Activated CD8-positive, alpha-beta memory T cell treated with anti-CD3 and anti-CD28 coated beads for 24 hours (primary cell): Measurements from ENCODE around the gene FH.

ENCODE experiments used
- DNase-seq: peaks from one replicate; pipeline ENCODE4 v3.0.0-alpha.2; 2020

Gene FH

DNA sequence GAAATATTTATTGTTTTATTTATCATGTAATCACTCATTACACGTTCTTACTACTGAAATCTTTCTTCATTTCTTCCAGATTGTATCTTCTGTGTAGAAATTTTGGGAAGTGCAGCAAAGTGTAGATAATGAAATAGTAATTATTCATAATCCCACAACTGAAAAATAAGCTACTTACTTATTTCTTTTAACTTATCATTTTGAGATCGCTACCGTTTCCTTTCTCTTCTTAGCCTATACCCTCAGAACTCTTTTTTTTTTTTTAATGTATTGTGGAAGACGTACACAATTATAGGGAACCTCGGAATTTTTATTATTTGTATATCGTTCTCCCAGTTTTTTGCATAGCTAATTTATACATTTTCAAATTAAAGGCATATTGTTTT is 518 bp upstream of the FH start:
- DNase-seq, result no peak

DNA sequence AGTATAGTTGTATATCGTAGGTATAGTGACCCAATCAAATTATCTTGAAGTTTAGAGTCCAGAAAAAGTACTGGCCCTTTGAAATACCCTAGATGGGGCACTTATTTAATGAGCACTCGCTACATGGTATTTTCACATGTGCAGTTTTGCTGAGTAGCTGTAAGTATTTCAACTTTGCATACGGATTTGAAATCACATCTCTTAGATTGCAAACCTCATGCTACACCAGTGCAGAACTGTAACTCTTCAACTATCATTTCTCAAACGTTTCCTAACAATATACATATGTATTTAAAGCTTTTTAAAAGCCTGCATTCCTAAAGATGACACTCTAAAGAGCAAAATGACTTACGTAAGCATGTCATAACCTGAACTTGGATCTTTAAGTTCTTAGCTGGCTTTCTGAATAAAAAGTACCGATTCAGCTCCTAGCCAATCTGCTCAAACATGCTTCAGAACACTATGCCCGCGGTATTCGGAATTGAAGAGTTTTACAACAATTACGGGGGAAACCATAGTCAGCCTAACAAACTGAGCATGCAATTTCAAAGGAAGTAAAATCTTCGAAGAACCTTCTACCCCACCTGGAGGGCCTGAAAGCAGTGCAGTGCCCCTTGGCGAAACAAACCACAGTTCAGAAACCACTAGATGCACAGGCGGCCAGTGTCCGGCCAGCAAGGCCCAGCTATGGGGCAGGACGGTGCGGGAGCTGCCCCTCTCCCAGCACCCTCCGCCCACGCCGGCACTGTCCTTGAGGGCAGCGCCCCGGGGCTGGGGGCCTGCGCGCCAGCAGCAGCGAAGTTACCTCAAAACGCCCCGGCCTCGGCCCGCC is 863 bp downstream of the FH start:
- DNase-seq, result no peak

DNA sequence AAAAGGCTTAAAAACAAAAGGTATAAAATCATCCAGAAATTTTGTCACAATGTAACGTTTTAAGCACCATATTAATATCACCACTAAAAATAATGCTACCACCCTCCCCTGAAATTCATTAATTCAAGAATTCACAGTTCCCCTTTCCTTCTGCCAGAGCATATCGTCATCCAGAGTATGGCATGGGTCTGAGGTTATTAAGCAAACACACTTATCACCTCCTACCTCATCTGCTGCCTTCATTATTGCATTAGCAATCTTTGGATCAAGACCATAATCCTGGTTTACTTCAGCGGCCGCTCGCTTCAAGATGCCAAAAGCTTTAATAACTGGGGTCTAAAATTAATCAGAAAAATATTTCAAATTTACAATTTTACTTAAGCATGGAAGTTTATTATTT is 6.2 kb downstream of the FH start:
- DNase-seq, result no peak

DNA sequence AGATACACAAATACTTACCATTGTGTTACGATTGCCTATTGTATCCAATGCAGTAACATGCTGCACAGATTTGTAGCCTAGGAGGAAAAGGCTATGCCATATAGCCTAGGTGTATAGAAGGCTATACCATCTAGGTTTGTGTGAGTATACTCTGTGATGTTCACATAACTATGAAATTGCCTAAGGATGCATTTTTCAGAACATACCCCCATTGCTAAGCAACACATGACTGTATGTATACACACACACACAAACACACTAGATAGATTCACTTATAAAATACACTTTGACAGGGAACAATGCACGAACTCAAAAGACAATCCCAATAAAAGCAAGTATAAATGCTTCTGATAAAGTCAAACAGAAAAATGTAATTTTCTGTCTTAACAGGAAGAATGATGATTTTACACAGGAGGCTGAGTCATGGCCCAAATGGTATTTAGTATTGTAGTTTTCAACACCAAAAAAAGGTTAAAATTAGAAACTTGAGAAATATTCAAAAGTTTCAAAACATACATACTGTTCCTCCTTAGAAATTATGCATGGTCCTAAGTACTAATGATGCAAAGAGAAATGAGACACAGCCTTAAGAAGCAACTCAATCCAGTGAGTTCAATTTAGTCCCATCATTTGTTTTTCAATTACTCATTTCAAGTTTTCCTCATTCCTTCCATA is 12.2 kb downstream of the FH start:
- no peak for DNase-seq

- no peak for DNase-seq
Measured at GRCh38 chr1:241503444-241503843, 16.1 kb downstream of the FH start.

DNA sequence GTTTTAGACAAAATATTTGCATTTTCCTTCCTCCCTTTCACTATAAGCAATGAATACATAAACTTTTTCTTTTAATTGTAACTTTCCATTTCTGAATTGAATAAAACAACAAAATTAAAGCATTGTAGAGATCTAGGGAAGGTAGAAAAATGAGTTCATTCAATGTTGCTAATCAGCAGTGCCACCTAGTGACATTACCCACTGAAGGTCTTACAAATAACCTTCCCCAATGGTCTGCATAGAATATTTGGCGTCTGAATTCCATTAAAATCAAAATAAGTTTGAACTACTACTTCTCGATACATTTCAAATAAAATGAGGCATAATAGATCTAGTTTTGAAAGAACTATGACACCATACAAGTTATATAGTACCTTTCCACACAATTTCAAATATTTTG is 19.6 kb downstream of the FH start:
- no peak for DNase-seq

DNA sequence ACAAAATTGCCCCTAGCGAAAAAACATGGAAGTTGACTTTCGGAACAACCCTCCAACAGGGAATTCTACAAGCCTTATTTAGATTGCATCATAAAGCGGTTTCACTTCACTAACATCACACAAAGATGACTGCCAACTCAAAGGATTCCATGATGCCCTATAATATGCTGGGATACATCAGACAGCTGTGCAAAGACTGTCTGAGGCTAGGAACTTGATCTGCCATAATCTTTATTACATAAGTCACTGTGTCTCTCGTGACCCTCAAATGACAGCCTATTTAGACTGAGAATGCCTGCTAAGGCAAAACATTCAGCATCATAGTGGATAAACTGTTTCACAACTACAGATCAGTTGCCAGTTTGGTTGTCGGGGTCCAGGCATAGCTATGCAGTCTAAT is 23.8 kb downstream of the FH start:
- DNase-seq, result no peak

DNA sequence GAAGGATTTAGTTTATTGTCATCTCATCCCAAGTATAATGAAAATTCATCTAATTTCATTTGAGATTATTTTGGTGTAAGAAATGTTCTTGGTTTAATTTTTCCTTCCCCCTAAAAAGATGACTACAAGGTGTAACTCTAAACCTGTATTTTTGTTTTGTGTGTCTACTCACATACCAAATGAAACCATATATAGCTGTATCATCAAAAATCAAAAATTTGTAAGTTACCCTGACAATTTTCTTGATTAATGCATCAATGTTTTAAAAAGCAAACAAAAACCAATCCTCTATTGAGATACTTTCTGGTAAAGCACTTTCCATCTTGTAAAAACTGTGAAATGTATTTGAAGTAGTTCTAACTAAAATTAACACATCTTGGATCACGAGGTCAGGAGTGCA is 30.8 kb downstream of the FH start:
- no peak for DNase-seq

DNA sequence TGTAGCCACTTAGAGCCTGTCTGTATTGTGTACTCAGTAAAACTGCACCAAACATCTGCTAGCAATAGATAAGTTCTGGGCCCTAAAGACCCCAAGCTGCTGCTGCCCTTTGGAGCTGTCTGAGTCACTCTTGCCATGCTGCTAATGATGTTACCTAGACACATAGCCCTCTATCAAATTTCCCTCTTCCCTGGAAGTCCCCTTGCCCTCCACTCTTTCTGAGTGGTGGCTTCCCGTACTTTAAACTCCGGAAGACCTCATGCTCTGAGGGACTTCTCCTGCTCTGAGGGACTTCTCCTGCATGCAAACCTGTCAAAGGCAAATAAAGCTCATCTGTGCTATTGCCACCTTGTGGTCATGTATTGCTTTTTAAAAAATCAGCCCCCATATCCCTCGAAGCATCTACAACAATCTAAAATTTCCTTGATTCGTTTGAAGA is 34.0 kb downstream of the FH start:
- DNase-seq, result no peak

DNA sequence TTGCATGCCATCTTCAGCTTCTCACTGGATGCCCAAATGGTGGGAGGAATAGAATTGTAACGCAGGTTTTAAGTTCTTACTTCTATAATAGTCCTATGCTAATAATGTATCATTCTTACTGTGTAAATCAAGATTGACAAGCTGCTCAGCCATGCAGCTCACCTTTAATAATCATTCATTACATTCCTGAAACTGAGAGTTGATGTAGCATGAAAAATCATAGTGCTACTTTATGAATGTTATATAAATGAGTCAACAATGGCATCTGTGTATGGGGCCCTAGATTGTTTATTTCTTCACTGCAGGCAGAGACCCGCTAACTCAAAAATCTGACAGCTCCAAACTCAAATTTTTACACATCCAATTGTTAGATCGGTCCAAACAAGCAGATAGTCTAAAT is 34.4 kb downstream of the FH start:
- no peak for DNase-seq

DNA sequence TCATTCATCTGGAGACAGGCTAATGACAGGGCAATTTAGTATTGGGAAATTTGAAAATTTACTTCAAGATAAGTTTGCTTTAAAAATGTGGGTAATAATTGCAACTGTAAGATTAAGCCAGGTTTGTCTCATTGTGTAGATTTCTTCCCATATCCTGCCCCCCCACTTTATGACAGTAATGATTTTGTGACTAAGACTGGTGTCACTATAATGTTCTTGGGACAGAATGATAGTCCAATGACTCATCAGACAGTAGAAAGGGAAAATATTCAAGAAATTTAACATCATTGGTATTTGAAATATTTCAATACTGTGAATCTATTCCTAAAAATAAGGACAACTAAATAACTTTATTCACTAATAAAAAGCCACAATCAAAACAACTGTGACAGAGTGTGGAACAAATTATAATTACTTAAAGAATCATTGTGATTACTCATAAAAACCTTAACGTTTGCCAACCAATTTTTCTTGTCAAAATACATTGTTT is 36.7 kb downstream of the FH start:
- DNase-seq, result no peak

GRCh38 chr1:241479294-241479693 is 40.3 kb downstream of the FH start:
- no peak for DNase-seq

GRCh38 chr1:241475671-241476070 is 43.9 kb downstream of the FH start:
- DNase-seq, result no peak

DNA sequence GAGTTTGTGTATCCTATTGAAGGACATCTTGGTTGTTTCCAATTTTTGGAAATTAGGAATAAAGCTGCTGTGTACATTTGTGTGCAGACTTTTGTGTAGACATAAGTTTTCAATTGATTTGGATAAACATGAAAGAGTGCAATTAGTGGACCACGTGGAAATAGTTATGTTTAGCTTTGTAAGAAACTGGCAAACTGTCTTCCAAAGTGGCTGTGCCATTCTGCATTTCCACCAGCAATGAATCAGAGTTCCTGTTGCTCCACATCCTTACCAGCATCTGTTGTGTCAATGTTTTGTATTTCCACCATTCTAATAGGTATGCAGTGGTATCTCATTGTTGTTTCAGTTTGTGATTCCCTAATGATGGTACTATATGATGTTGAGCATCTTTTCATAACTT is 46.5 kb downstream of the FH start:
- DNase-seq, result no peak

- no peak for DNase-seq
Measured at GRCh38 chr1:241470908-241471590, 48.5 kb downstream of the FH start.

DNA sequence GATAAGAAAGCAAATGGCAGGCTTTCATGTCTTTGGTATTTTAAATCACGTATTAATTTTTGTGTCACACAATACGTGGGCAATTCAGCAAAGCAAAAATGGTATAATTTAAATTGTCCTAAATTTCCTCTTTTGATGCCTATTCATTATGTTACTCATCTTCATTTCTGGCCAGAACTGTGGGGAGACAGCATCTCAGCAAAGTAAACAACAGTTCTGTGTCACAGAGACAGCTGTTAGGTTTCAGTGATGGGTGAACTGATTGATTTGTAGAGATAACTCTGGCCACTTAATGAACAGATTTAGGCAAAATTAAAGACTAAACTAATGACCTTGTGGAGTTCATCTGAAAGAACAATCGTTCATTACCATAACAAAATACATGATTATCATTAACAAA is 49.2 kb downstream of the FH start:
- no peak for DNase-seq

- DNase-seq, result no peak
Measured at GRCh38 chr1:241465673-241466072, 53.9 kb downstream of the FH start.

GRCh38 chr1:241464985-241465384 is 54.6 kb downstream of the FH start:
- no peak for DNase-seq

- DNase-seq, result no peak
Measured at GRCh38 chr1:241462391-241462790, 57.2 kb downstream of the FH start.

GRCh38 chr1:241460098-241460873 is 59.3 kb downstream of the FH start:
- no peak for DNase-seq

- no peak for DNase-seq
Measured at GRCh38 chr1:241459186-241459802, 60.3 kb downstream of the FH start.

DNA sequence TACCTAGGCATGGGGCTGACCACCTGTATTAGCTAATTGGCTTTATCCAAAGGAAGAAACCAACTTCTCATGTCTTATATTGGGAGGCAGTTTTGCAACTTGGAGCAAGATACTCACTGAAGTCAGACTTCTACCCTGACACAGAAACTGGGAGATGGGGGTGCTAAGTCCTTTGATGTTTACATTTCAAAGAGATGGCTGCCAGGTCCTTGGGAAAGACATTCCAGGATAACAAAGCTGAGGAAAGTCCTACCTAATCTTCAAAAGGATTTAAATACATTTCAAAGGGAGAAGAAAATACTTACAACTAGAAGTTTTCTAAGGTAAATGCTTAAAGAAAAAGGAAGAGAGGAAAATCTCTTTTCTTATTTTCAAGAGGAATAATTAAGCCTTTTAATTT is 62.1 kb downstream of the FH start:
- no peak for DNase-seq

DNA sequence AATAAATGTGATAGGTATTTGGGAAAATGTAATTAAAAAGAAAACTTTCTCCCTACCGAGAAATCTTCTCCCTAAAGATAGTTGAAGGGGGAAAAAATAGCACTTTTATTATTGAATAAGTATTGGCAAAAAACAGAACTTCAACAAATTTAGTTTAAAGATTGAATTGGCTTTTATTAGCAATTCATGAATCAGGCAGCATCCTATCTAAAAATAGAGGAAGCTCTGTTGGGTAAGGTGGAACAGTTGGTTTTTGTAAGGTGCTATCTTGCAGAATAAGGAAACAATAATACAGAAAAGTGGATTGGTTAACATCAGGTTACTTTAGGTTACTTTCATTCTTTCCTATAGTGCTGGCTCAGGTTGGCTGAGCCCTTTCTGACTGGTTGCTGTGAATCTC is 62.8 kb downstream of the FH start:
- DNase-seq, result no peak
